DMS53 treated with DMSO at 0.1 percent for 48 hours (cell line): ENCODE measurements around the gene TMEM119.

ENCODE experiments used
- DNase-seq: peaks from one replicate; lab custom pipeline; 2025; ENCODE audit not compliant: unreplicated experiment; lab: John Stamatoyannopoulos, UW

TMEM119 gene, protein sequence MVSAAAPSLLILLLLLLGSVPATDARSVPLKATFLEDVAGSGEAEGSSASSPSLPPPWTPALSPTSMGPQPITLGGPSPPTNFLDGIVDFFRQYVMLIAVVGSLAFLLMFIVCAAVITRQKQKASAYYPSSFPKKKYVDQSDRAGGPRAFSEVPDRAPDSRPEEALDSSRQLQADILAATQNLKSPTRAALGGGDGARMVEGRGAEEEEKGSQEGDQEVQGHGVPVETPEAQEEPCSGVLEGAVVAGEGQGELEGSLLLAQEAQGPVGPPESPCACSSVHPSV

GRCh38 chr12:108597559-108598471 lies at the start of gene TMEM119:
Gene TMEM119 (minus strand): TSS chr12:108598084. CDS start chr12:108592383, 5,701 bp downstream.
- no peak for DNase-seq

- DNase-seq, result no peak
These were observed 49.0 kb upstream of the TMEM119 start for GRCh38 chr12:108646600-108647579.

DNA sequence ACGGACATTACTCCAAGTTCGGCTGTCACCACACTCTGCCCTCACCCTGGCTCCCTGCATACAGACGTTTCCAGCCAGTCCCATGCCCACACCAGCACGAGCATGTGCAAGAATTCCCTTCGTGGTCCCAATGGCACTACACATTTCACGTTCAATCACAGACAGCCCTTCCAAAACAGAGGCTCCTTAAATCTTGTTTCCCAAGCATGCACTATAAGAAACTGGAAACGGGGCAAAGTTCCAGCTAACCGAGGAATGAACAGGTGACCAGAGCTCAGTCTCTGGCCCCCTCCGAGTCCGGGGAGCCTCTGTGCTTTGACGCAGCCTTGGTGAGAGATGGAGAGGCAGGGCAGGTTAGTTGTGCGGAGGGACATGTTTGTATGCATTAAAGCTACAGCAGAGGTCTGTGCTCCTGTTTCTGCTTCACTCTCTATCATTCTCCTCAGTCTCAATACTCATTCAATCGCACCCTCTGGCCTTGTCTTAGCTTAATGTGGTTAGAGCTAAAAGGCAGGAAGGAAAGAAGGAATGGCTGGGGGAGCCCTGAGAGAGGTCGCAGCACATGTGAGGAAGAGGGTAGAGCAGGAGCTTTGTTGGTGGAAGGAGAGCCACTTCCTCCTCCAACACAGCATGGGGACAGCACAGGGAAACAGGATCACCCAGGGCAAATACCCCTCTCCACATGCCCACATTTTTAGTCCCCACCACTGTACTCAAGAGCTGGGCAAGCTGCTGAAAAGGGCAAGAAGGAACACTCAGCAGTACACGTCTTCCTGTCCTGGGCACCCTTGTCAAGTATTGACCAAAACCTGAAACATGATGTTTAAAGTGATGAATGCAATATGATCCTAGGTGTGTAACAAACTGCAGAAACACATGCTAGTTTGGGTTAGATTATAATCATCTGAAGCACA lies 48.1 kb upstream of the TMEM119 start:
- no peak for DNase-seq

DNA sequence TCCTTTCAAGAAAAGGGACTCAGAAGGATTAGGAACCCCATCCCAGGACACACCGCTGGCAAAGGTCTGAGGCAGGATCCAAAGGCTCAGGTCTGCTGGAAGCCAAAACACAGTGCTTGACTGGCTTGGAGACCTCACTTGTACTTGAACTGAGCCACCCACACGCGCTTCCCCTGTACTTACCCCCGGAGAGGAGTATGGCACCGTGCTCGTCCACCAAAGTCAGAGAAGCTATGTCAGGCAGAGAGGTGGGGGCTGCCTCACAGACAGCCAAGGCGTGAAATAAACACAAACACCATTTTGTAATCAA lies 46.9 kb upstream of the TMEM119 start:
- no peak for DNase-seq

DNA sequence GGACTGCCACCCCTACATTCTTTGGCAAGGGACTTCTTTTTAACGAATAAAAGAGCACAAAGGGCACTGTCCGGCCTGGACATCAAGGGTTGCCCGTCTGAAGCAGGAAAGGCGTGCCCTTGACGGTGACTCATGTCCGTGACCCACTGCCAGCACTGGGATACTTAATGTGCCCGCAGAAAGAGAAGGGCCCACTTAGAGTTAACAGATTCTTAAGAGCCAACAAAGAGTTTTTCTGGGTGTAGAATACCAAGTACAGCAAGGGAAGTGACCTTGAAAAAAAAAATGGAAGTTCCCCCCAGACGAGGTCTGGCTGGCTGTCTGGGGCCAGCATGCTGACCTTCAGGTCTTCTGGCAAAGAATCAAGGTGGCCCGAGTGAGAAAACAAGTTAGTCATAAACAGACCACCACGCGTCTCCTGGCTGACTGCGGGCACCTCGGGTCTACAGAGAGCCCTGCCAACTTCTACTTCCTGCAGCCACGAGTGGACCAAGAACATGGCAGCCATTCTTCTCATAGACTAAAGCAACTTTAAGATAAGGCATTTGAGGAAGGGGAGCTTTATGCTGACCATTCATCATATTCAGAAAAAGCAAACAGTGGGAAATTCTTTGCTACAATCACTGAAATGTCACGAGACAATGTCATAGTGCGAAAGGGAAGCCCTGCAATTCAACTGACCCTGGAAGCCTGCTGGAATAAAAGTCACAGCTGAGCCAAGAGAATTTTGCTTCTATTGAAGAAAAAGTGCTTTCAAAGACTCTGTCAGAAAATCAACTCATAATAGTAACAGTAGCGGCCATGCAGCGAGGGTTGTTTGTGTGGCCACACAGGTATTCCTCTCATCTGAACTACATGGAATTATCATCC lies 46.3 kb upstream of the TMEM119 start:
- no peak for DNase-seq

DNA sequence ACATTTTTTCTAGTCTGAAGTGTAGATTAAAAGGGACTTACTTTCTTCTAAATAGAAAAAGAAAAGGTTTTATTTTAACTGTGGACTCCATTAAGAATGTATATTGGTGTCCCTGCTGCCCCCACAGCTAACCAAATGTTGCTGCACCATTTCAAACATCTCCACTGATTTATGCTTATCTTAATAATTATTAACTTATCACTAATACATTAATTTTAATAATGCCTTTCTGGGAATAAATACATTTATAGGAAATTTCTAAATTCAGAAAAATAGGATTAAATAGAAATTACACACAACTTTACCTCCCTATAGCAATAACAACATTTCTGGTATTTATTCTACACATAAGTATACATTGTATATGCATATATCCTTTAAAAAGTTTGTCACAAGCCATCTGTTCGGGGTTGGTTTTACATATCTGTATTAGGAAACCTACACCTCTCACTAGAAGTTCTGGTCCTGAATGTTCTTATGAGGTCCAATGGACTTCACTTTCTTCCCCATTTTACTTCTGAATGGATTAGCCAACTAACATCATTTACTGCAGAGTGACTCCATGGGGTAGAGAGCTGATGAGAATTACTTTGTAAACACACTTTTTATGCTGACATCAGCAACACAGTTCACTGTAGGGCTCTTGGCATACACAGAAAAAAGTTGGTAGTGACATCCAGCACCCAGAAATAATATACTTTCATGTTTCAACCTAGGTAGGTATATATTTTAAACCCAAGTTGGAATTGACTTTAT lies 45.2 kb upstream of the TMEM119 start:
- DNase-seq, result peak; percentile 31

DNA sequence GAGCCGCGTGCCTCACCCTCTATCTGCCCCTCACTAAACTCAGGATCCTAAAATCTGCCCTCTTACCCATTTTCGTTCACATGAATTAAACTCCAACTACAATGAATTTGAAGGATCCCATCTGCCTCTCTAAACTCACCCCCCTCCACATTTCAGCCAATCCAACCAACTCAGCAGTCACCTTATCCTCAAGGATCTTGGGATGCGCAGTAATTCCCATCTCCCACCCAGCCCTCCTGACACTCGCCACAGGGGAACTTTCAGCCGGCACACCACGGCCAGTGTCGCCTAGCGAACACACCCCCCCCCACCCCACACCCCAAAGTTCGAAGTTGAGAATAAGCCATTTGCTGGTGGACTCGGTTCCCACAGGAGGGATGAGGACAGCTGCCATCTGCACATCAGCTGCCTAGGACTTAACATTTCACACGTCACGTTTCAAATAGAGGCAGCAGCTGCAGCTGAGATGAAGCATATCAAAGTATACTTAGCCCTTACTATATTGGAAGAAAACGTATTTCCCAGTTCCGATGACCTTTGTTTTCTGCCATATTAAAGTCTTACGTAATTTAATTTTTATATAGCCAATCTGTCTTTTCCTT lies 44.5 kb upstream of the TMEM119 start:
- peak; percentile 97 for DNase-seq

GRCh38 chr12:108641446-108642268 lies 43.8 kb upstream of the TMEM119 start:
- DNase-seq, result no peak

DNA sequence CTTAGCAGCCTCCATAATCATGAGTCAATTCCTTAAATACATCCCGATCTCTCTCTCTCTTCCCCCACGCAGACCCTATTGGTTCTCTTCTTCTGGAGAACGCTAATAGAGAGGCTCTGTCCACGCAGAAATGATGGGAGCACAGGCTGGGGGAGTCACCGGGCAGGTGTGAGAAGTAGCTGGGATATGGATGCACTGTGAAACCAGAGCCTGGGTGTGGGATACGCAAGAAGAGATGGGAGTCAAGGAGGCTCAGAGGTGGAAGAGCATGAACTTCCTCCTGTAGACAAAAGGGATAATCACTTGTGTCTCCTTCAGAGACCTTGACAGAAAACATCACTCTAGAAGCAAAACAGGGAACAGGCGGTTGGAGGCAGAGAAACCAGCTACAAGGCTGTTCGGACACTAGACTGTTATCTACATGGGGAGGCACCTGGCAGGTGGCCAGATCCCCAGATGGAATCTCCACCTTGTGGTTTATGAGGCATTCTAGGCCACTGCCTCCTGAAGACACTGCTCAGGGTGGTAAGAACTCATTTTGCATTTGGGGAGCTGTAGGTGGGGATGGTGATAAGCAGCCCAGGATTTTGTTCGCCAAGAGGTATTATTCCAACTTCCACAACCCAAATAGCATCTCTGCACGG lies 43.0 kb upstream of the TMEM119 start:
- no peak for DNase-seq

GRCh38 chr12:108638997-108639822 lies 41.3 kb upstream of the TMEM119 start:
- DNase-seq, result no peak

- DNase-seq, result no peak
These were observed 40.4 kb upstream of the TMEM119 start for GRCh38 chr12:108638141-108638827.

GRCh38 chr12:108637222-108637971 lies 39.5 kb upstream of the TMEM119 start:
- no peak for DNase-seq

DNA sequence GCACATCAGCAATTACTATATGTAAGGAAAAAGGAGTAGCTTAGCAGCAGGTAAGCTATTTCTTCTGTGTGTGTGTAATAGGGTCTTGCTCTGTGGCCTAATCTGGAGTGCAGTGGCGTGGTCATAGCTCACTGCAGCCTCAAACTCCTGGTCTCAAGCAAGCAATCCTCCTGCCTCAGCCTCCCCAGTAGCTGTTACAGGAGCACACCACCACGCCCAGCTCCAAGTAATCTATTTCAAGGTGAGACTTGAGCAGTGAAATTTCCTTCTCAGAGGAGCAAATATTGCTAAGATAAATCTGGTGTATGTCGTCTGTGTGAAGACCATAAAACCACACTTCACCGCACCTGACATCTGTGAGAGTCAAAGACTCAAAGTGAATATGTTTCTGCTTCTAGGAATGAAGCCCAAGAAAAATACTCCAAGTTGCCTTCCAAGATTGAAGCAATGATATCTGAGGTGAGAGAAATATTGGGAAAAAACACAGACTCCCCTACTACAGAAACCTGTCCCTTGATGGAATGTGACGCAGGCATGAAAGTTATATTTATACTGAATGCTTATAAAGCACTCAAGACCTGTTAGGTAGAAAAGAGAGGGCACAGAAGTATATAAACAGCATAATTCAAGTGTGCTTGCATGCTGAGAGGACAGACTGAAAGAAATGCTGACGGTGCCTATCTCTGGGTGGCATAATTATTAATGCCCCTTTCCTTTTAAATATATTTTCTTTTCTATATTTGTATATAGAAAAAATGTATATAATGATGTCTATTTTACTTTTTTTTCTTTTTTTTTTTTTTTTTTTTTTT lies 38.3 kb upstream of the TMEM119 start:
- no peak for DNase-seq
